Psoas muscle (tissue), 8 donors: ENCODE results near the gene LCE2B. TPM values are rescaled to one million over a fixed set of nuclear protein-coding genes. Genes with fewer than 3 reads are reported as not detected.
"Not testable (repeated sequence)": the region's sequence is repeated elsewhere in the genome, so short reads cannot be mapped to it uniquely, and the experiment has no call there.

Experiments used
- ATAC-seq, 4 donors: fragments of 200-7000 bp; cut with Tn5 transposase; one replicate each; pipeline ENCODE4 v1.9.1; 2020; ENCODE audit warnings: moderate library complexity in 3 of 4, mild to moderate bottlenecking in 2 of 4
- DNase-seq, 2 donors: peaks; one replicate each; pipeline ENCODE4 v3.0.0-alpha.2; 2020
- H3K27ac ChIP-seq: fragments of 200-600 bp; one replicate; pipeline ENCODE4 v1.8.0; 2022
- H3K27me3 ChIP-seq, 3 donors: fragments of 200-600 bp in 1 of 3; one replicate each; pipeline versions ENCODE4 v1.6.1 to v1.8.0; 2013 to 2022; ENCODE audit warnings: low read length in 2 of 3, mild to moderate bottlenecking in 2 of 3, moderate library complexity in 1 of 3; ENCODE audit not compliant: insufficient read depth in 3 of 3
- H3K36me3 ChIP-seq, 2 donors: fragments of 200-600 bp in 1 of 2; one replicate each; pipeline versions ENCODE4 v1.6.1 to v1.8.0; 2013 to 2022; ENCODE audit warnings: low read depth in 1 of 2, mild to moderate bottlenecking in 1 of 2, moderate library complexity in 1 of 2; ENCODE audit not compliant: insufficient read depth in 1 of 2
- H3K4me1 ChIP-seq: fragments of 200-600 bp; one replicate; pipeline ENCODE4 v1.8.0; 2022
- H3K4me3 ChIP-seq: fragments of 200-600 bp; one replicate; pipeline ENCODE4 v1.8.0; 2022; ENCODE audit warnings: mild to moderate bottlenecking
- H3K9me3 ChIP-seq: fragments of 200-600 bp; one replicate; pipeline ENCODE4 v1.8.0; 2022
- CTCF ChIP-seq: fragments of 200-600 bp; IDR thresholded peaks from one replicate; pipeline ENCODE4 v1.8.0; 2022; ENCODE audit warnings: antibody characterized with exemption
- WGBS, 3 donors: extraction: QIAGEN DNeasy Blood & Tissue Kit; methylation state at CpG; one replicate each; pipeline versions ENCODE4 v1.1.6 to v1.1.7; 2013; 5-methylcytosine and 5-hydroxymethylcytosine counted together
- intact Hi-C, 2 donors: fragments of 100-400 bp; cut with DNase I; formaldehyde crosslinking; loops; one replicate each; pipeline versions ENCODE4 v1.11.0 to v1.14.2; 2022
- long read RNA-seq, 2 donors: library from polyadenylated mRNA; unstranded; transcript quantifications; one replicate each; pipeline ENCODE4 v2.0.0, GENCODE V29; 2021
- polyA plus RNA-seq, 3 donors: library from polyadenylated mRNA; stranded (reverse); fragments of 200-250 nt; gene quantifications; one replicate each; pipeline ENCODE4 v1.2.3, GENCODE V29; 2013
- total RNA-seq, 4 donors: library from RNA; stranded (reverse); fragmentation: NEBNext Ultra II Directional in 2 of 4; extraction: Animal tissue kit (Norgen Biotek cat#: 25700) in 2 of 4; gene quantifications; one replicate each; pipeline versions ENCODE4 v1.2.1 to v1.2.4, GENCODE V29; 2021 to 2023
- donor health status: healthy with polysubstance abuse.
- donor health status: DM: no; HTN: no; CAD: no; lungs with moderate emphysema.
- donor health status: Bipolar disorder and iron deficiency.
- donor health status: healthy.
- donor health status: DM: yes; HTN: yes; CAD: no.
- donor health status: DM: no; HTN: no; CAD: no.
- donor health status: DM: no; HTN: no; CAD: no.
- donor health status: DM: yes; HTN: yes; CAD: no.

LCE2B gene
- total RNA-seq, result not detected
- polyA plus RNA-seq, result not detected
- long read RNA-seq, donor 1, result 0 reads
- long read RNA-seq, donor 2, result 0 reads

DNA sequence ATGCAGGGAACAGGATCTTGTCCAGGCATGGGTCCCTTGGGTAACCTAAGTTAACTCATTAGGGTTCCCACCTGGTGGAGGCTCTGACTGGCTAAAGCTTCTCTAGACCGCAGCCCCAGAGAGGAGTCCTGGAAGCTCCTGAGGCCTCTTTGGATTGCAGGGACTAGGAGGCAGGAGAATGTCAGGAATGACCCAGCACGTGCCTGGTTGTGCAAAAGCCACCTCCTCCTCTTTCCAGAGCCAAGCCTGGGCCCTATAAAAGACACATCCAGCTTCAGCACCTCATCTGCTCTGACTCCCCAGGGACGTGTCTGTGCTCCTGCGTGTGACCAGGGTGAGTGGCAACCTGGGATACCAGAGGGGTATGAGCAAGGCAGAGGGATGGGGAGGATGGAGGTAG lies at the start of gene LCE2B:
LCE2B (plus strand) TSS at position 301 of the 400 bp plus-strand sequence. CDS start 721 bp downstream, outside the sequence.
- ATAC-seq, intact Hi-C loops, H3K4me3 ChIP-seq, H3K27ac ChIP-seq, DNase-seq, H3K36me3 ChIP-seq, H3K4me1 ChIP-seq, H3K27me3 ChIP-seq, H3K9me3 ChIP-seq: not testable (repeated sequence)
- WGBS, 3 donors, result 62 to 65% (median 64%) methylated on average over 2 to 4 of the region's 4 CpGs

DNA sequence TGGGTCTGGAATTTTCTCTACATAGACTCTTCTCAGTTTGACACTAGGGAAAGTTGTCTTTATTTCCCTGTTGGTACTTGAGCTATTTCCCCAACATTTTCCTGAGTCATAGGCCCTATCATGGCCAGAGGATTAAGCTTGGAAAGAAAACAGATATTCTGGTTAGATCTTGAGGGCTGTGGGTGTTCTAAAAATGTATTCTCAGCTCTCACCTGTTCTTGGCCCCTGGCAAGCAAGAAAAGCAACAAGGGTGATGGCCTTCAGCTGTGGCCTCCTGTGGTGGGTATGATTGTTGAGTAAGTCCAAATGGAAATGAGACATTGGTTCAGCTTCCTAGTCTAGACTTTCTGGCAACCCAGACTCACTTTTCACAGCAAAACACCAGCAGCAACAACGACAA lies 45.6 kb upstream of the LCE2B start:
- no peak for DNase-seq
- WGBS, 3 donors, result 39 to 59% (median 47%) methylated on average over 1 of the region's 1 CpG
- TF ChIP-seq CTCF, result no peak
- Histone ChIP-seq H3K4me3 (no peak overlapping the region), H3K4me1 (no peaks in the 10 kb centered on the region), H3K9me3 (no peaks in the 10 kb centered on the region), H3K27me3 (no peaks in the 10 kb centered on the region), H3K36me3 (no peaks in the 10 kb centered on the region), H3K27ac (no peak overlapping the region)
- ATAC-seq, result no peak
- intact Hi-C loops, result no loop called here

DNA sequence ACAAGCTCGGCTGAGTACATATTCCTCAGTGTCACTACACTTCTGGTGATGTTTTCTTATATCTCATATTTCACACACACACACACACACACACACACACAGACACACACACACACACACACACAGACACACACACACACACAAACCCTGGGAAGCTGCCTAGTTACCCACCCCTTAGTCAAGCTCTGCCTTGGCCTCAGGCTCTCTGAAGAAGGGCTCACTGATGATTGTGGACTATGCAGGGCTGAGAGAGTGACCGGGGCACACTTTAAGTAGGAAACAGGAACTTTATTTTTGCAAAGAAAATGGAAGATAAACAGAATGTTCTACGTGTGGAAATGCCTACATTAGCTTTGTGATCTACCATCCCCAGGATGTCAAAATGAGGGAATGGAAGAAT lies 42.0 kb upstream of the LCE2B start:
- Histone ChIP-seq H3K4me3 (no peak overlapping the region), H3K4me1 (no peaks in the 10 kb centered on the region), H3K9me3 (no peaks in the 10 kb centered on the region), H3K36me3 (no peaks in the 10 kb centered on the region), H3K27ac (no peak overlapping the region), H3K27me3 (no peaks in the 10 kb centered on the region)
- WGBS, 3 donors, result 45 to 59% (median 46%) methylated on average over 3 of the region's 3 CpGs
- DNase-seq, result no peak
- no peak for TF ChIP-seq CTCF
- no peak for ATAC-seq
- intact Hi-C loops, result no loop called here

GRCh38 chr1:152645146-152645545 lies 40.8 kb upstream of the LCE2B start:
- ATAC-seq (no peak), DNase-seq (no peak)
- intact Hi-C loops, result no loop called here
- no peaks in the 10 kb centered on the region for H3K27me3 ChIP-seq
- H3K4me1 ChIP-seq, result no peaks in the 10 kb centered on the region
- 32 to 46% (median 36%) methylated on average over 3 of the region's 3 CpGs for WGBS, 3 donors
- H3K9me3 ChIP-seq, result no peaks in the 10 kb centered on the region
- TF ChIP-seq CTCF, result no peak
- no peaks in the 10 kb centered on the region for H3K36me3 ChIP-seq
- no peak overlapping the region for H3K27ac ChIP-seq
- H3K4me3 ChIP-seq, result no peak overlapping the region

- ATAC-seq, result no peak
These were observed 39.3 kb upstream of the LCE2B start for GRCh38 chr1:152646656-152647055.

More at GRCh38 chr1:152646656-152647055, 39.3 kb upstream of the LCE2B start:
- H3K36me3 ChIP-seq, result no peaks in the 10 kb centered on the region
- TF ChIP-seq CTCF, result no peak
- H3K27ac ChIP-seq, result no peak overlapping the region
- H3K9me3 ChIP-seq, result no peaks in the 10 kb centered on the region
- no peak overlapping the region for H3K4me3 ChIP-seq
- H3K4me1 ChIP-seq, result no peaks in the 10 kb centered on the region
- no peaks in the 10 kb centered on the region for H3K27me3 ChIP-seq
- intact Hi-C loops, result no loop called here
- no peak for DNase-seq
